NB4 (cell line): ENCODE results near the gene ASCL4.

Experiments used
- MYC ChIP-seq: IDR thresholded peaks from 2 replicates; pipeline ENCODE4 v1.6.1; 2011; ENCODE audit warnings: low read depth, low read length
- POLR2A ChIP-seq: IDR thresholded peaks from 2 replicates; pipeline ENCODE4 v1.6.1; 2011; ENCODE audit warnings: mild to moderate bottlenecking; ENCODE audit not compliant: insufficient read length; ENCODE audit errors: extremely low read depth
- TF ChIP-seq, protein P1 (sequence below): IDR thresholded peaks from one replicate; pipeline ENCODE4 v1.5.1; 2012; ENCODE audit warnings: low read depth, low read length
- TF ChIP-seq, protein P2 (sequence below): IDR thresholded peaks from 2 replicates; pipeline ENCODE4 v1.6.1; 2011; ENCODE audit warnings: low read depth, low read length

DNA sequence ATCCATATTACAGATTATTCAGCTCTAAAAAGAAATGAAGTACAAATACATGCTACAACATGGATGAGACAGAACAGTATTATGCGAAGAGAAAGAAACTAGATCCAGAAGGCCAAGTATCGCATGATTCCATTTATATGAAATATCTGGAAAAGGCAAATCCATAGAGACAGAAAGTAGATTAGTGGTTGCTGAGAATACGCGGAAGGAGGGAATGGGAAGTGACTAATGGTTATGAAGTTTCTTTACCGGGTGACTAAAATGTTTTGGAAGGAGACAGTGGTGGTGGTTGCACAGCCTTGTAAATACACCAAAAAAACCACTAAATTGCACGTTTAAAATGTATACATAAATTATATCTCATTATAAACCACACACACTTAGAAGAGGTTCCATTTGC is 26.0 kb upstream of the ASCL4 start:
- TF ChIP-seq, protein P1, sequence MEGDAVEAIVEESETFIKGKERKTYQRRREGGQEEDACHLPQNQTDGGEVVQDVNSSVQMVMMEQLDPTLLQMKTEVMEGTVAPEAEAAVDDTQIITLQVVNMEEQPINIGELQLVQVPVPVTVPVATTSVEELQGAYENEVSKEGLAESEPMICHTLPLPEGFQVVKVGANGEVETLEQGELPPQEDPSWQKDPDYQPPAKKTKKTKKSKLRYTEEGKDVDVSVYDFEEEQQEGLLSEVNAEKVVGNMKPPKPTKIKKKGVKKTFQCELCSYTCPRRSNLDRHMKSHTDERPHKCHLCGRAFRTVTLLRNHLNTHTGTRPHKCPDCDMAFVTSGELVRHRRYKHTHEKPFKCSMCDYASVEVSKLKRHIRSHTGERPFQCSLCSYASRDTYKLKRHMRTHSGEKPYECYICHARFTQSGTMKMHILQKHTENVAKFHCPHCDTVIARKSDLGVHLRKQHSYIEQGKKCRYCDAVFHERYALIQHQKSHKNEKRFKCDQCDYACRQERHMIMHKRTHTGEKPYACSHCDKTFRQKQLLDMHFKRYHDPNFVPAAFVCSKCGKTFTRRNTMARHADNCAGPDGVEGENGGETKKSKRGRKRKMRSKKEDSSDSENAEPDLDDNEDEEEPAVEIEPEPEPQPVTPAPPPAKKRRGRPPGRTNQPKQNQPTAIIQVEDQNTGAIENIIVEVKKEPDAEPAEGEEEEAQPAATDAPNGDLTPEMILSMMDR, result no peak
- TF ChIP-seq POLR2A, result no peak
- TF ChIP-seq, protein P2, sequence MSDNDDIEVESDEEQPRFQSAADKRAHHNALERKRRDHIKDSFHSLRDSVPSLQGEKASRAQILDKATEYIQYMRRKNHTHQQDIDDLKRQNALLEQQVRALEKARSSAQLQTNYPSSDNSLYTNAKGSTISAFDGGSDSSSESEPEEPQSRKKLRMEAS, result no peak
- no peak for TF ChIP-seq MYC
